Progenitor cell of endocrine pancreas (in vitro differentiated cells): ENCODE measurements around the gene HTR3C. TPM values are rescaled to one million over a fixed set of nuclear protein-coding genes. Genes with fewer than 3 reads are reported as not detected.

Experiments used
- DNase-seq: peaks from one replicate; pipeline ENCODE4 v3.0.0; 2021; ENCODE audit warnings: low spot score; ENCODE audit not compliant: unreplicated experiment
- H3K27ac Mint-ChIP-seq: 2 replicates; pipeline ENCODE4 v1.8.0; 2021; ENCODE audit warnings: mild to moderate bottlenecking, moderate library complexity, mixed read lengths
- H3K27me3 Mint-ChIP-seq: 2 replicates; pipeline ENCODE4 v1.8.0; 2021; ENCODE audit warnings: mixed read lengths
- H3K36me3 Mint-ChIP-seq: 2 replicates; pipeline ENCODE4 v1.8.0; 2022; ENCODE audit warnings: mixed read lengths; ENCODE audit not compliant: insufficient read depth
- H3K4me1 Mint-ChIP-seq: 2 replicates; pipeline ENCODE4 v1.8.0; 2021; ENCODE audit warnings: low read depth, mixed read lengths
- H3K4me3 Mint-ChIP-seq: 2 replicates; pipeline ENCODE4 v1.8.0; 2021; ENCODE audit warnings: low read depth, mild to moderate bottlenecking, moderate library complexity, mixed read lengths
- H3K9me3 Mint-ChIP-seq: 2 replicates; pipeline ENCODE4 v1.8.0; 2021; ENCODE audit warnings: low read depth, mixed read lengths
- CTCF ChIP-seq: fragments of 200-600 bp; sonication (generic); IDR thresholded peaks from one replicate; pipeline ENCODE4 v1.5.0; 2021; ENCODE audit warnings: antibody characterized with exemption, mild to moderate bottlenecking; ENCODE audit not compliant: unreplicated experiment
- total RNA-seq: library from RNA; stranded (reverse); gene quantifications from 2 replicates; pipeline ENCODE4 v1.2.1, GENCODE V29; 2021

Gene HTR3C
- total RNA-seq, 1 donor from 2014 or later = not detected

GRCh38 chr3:184040010-184040409 lies 12.8 kb upstream of the HTR3C start:
- Mint-ChIP-seq H3K27me3 (peaks cover 12% of the 10 kb centered on the region), H3K4me3 (no peak overlapping the region), H3K36me3 (no peaks in the 10 kb centered on the region), H3K4me1 (no peaks in the 10 kb centered on the region), H3K9me3 (no peaks in the 10 kb centered on the region), H3K27ac (no peak overlapping the region)
- peak; percentile 30 for TF ChIP-seq CTCF
- DNase-seq = no peak

GRCh38 chr3:184042617-184043016 lies 10.2 kb upstream of the HTR3C start:
- TF ChIP-seq CTCF = no peak
- Mint-ChIP-seq H3K27ac (no peak overlapping the region), H3K4me3 (no peak overlapping the region), H3K9me3 (no peaks in the 10 kb centered on the region), H3K27me3 (peaks cover 4% of the 10 kb centered on the region), H3K4me1 (no peaks in the 10 kb centered on the region), H3K36me3 (no peaks in the 10 kb centered on the region)
- DNase-seq = no peak

GRCh38 chr3:184045995-184046394 lies 6.9 kb upstream of the HTR3C start:
- no peaks in the 10 kb centered on the region for H3K9me3 Mint-ChIP-seq
- no peak overlapping the region for H3K27ac Mint-ChIP-seq
- H3K4me1 Mint-ChIP-seq = no peaks in the 10 kb centered on the region
- H3K36me3 Mint-ChIP-seq = no peaks in the 10 kb centered on the region
- no peak for DNase-seq
- TF ChIP-seq CTCF = no peak
- no peak overlapping the region for H3K4me3 Mint-ChIP-seq
- peaks cover 8% of the 10 kb centered on the region for H3K27me3 Mint-ChIP-seq

- H3K4me1 Mint-ChIP-seq = no peaks in the 10 kb centered on the region
- H3K4me3 Mint-ChIP-seq = no peak overlapping the region
- H3K27me3 Mint-ChIP-seq = peaks cover 30% of the 10 kb centered on the region
- TF ChIP-seq CTCF = no peak
- DNase-seq = no peak
- no peak overlapping the region for H3K27ac Mint-ChIP-seq
- no peaks in the 10 kb centered on the region for H3K9me3 Mint-ChIP-seq
- H3K36me3 Mint-ChIP-seq = no peaks in the 10 kb centered on the region
These were observed 2.5 kb upstream of the HTR3C start for GRCh38 chr3:184050217-184050847.

- H3K4me1 Mint-ChIP-seq = no peaks in the 10 kb centered on the region
- no peak overlapping the region for H3K27ac Mint-ChIP-seq
- no peak for TF ChIP-seq CTCF
- H3K9me3 Mint-ChIP-seq = no peaks in the 10 kb centered on the region
- no peak for DNase-seq
- H3K27me3 Mint-ChIP-seq = peaks cover 18% of the 10 kb centered on the region
- H3K4me3 Mint-ChIP-seq = no peak overlapping the region
- no peaks in the 10 kb centered on the region for H3K36me3 Mint-ChIP-seq
These were observed 5.2 kb downstream of the HTR3C start for GRCh38 chr3:184058029-184058428.
